ENCODE results near the gene PRRX2.

PRRX2 gene

DNA sequence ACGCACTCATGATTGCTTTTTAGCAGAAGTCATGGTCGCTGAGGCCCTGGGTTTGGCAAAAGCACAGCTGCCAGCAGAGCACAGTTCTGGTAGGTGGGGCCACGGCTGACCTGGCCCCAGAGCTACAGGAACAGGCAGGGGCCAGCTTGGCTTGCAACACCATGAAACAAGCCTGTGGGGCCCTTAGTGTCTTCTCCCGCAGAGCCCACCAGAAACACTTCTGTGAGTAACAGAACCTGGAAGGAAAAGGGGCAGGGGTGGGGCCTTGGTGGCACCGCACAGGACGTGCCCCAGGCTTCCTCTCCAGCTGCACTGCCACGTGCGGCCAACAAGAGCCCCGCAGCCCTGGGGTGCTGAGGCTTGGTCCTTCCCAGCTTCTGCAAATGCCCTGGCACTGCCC, 28.3 kb upstream of the PRRX2 start:
- DNase-seq: no peak

DNA sequence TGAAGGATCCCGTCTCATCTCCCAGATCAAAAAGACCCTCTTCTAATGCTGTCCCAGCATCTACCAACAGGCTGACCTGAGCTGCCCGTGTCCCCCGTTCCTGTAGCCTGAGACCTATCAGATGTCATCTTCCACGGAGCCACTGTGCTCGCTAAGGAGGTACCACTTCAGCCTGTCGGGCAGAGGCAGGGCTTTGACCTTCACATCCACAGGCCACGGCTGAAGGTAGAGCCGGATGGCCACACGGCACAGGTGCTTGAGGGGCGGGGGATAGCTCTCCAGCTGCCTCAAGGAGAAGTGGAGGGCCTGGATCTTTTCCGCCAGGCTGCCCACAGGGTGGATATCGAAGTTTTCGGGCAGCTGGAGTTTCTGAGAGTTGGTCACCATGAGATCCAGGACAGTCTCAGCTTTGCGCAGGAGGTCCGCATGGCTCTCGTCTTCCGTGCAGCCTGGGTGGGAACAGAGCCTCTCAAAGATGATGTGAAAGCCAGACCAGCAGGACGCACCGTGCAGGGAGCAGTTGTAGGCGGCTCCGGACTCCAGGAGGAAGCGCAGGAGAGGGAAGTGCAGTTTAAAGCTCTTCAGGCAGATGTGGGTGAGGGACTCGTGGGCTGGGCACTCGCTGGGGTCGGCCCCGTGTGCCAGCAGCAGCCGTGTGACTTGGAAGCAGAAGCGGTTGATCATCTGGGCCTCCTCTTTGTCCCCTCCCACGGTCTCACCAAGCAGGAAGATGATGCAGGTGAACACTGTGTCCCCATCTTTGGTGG, 27.6 kb upstream of the PRRX2 start:
- DNase-seq: no peak

DNA sequence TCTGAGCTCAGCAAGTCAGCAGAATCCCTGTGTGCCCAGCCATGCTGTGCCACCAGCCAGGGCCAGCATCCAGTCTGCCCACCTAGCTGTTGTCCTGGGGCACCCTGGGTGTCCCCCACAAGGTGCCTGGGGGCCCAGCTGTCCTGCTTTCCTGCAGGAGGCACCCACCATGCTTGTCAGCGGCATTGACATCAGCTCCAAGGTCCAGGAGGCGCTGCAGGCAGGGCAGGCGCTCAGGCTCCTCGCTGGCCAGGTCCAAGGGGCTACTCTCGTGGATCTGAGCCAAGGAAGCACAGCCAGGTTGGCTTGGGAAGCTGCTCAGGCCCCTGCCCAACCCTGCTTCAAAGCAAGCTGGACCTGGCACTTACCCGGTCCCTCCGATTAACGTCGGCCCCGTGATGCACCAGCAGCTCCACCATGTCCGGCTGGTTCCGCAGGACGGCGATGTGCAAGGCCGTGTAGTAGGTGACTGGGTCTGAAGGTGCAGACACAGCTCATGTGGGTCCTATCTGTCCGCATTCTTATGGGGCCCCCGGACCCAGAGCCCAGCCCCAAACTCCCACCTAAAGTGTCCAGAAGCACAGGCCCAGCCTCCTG, 26.3 kb upstream of the PRRX2 start:
- DNase-seq: no peak

DNA sequence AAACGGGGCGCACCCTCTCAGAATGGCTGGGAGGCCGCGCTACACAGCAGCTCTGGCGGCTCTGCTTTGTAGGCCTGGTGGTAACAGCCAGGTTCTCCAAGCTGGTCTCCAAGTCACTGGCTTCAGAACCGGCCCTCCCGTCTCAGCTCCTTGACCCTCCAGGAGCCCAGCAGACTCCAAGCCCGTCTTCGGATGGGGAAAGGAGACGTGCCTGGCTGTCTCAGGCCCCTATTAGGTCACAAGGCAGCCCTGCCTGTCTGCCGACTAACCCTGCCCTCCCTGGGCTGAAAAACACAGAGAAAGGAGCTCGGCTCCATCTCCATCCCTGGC, 25.7 kb upstream of the PRRX2 start:
- no peak for DNase-seq

DNA sequence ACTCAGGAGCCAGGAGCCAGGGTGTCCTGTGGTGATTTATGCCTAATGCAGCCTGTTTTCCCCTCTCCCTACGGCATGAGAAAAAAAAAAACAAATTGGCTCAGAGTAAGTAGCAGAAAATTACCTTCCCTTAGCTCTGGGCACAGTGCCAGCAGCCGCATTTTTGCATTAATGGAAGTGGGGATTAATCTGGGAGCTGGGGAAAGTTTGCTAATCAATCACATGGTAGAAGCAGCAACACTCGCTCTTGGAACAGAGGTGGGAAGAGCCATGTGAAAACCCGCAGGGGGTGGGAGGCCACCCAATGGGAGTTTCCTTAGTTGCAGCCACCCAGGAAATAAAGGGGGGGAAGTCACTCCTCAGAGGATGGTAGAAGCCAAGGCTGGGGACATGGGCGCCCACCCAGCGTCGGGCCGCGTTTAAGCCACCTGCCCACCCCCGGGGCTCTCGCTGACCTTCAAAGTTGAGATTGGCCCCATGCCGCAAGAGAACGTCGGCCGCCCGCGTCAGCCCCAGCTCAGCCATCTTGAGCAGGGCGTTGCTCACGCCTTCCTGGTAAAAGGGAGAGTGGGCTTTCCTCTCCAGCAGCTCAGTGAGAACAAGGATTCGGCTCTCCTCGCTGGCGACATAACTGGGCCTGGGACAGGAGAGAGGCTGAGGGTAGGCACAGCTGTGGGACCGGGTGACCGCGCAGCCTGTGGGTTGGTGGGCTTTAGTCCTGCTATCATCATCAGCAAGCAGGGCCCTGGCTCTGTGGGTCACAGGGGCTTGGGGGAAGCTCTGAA, 25.2 kb upstream of the PRRX2 start:
- no peak for DNase-seq

DNA sequence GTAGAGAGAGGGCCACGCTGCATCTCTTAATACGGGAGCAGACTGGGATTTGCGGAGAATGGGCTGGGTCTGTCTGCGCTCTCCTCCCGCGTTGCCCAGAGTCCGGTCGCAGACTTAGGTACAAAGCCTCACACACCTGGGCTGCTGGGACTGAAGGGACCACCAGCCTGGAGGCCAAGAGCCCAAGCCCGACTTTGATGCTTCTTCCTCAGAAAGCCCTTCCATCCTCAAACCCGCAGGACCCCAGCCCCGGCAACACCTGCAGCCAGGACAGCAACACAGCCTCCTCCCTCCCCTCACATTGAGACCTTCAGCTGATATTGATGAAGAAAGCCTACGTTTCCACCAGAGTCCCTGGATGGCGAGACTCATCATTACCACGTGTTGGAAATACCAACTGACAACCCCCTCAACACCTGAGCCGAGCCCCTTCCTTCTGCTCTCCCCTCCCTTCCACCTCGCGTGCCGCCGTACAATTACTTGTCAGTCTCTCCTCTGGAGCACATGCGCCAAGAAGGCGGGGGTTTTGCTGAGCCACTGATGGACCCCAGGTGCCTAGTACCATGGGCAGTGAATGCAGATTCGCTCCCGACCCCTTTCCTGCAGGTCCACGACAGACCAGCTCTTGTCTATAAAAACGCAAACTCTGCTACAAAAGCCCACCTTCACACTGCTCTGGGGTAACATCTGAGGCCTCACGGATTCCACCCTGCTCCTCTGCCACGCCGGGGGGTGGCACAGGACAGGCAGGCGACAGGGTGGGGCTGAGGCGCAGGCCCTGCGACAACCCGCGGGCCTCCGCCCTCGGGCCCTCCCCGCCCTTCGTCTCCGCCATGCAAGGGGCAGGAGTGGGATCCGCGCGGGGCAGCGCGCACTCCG, 24.3 kb upstream of the PRRX2 start:
- DNase-seq: no peak

DNA sequence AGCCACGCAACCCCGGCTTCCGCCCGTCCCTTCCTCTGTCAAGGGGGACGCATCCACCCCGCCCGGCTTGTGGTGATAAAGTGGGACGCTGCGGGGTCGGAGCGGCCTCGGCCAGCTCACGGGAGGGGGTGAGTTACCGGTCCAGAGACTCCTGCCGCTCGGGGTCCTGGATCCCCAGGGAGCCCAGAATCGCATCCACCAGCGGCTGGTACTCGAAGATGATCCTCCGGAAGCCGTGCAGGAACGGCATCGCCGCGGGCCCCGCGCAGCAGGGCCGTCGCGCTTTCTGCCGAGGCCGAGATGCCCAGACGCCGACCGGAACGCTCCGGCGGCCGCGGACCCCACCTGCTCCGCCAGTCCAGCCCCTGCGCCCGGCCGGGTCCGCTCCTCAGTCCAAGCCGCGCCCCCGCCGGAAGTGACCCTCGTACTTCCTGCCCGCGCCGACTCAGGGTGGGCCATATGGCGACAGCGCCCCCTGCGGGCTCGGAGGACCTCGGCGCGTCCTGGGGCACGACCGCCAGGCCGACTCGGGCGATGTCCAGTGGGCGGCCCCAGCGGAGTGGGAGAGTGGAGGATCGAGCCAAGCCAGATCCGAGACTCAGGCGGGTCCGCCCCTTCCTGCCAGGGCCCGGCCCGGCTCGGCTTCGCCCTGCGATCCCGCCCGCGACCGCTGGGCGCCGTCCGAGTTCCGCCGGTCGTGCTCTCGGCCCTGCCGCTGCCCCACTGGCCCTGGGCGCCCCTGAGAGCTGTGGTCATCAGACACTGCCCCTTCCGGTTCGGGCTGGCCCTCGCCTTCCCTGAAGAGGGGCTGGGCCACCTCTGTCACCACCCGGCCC, 23.5 kb upstream of the PRRX2 start, which contains the start of gene ASB6:
Gene ASB6 (minus strand): TSS at position 402 of the 836 bp plus-strand sequence. CDS start 152 bp downstream, at position 250.
- peak; percentile 96 for DNase-seq

DNA sequence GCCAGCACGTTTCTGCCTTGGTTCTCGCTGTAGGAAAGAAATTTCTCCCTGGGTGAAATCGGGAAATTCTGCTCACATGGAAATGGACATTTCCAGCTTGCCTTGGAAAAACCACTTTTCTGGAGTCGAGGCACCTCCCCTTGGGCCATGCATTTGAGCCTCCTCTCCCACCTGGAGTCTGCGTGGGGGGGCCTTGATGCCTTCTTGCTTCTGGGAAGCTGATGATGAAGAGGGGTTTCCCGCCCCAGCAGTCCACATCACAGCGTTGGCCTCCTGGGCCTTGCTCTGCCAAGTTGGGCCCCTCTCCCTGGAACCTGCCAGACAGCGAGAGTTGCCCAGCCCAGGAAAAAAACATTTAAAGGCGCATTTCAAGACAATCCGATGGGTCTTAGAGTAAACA, 21.7 kb upstream of the PRRX2 start:
- no peak for DNase-seq

DNA sequence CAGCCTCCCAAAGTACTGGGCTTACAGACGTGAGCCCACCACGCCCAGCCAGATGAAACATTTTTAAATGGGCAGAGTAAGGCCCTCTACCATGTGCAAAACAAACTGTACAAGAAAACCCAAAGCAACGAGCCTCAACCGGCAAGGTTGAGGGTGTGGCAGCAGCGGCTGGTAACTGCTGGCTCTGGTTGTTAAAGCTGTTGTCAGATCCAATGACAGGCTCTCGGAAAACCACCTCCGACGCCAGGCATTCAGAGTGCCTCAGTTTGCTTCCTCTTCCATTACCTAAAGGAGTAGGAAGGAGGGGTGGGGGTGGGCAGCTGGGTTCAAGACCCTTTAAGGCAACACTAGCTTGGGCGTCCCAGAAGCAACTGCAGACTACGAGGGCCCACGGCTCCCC, 21.1 kb upstream of the PRRX2 start:
- no peak for DNase-seq

DNA sequence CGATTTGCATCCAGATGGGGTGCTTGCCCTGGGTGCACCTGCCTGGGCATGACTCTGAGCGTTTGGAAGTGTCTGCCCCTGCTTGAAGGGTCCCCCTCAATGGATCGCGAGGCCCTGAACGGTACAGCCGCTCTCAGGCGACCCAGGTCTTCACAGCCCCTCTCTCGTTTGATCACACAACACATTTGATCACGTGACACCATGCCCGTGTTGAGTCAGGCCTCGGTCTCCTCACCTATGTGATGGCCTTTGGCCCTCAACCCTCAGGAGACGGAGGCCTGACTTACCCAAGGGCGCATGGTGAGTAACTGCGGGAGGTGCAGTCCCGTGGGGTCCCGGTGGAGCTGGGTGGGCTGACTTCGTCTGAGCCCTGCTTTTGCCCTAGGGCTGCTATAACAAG, 20.5 kb upstream of the PRRX2 start:
- DNase-seq: no peak

DNA sequence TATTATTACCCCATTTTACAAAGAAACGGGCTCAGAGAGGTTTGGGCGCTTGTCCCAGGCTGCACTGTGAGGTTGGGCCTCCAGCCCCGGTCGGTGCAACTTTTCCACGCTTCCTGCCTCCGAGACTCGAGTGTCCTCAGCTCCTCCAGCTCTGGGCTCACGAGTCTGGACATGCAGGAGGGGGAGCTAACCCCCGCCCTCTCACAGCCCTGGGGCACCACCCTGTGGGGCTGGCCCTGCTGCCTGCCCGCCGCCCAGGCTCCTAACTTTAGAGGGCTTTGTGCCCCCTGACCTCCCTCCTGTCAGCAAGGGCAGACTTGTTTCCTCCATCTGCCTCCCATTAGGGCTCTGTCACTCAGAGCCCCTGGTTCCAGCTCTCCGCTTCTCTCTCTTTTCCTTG, 19.2 kb upstream of the PRRX2 start:
- no peak for DNase-seq

DNA sequence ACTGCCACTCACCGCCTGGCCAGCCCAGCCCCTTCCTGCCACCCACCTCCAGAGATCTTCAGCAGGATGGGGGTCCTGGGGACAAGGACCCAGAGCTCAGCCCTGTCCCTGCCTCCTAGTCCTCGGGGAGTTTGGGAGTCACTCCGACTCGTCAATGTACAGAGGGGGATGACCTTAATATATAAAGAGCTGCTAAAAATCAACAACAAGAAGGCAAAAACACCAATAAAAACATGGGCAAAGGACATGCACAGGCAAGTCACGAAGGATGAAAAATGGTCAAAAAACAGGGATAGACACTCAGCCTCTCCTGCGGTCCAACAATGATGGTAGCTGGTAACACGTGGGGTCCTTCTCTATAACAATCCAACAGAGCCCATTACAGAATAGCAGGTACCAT, 18.8 kb upstream of the PRRX2 start:
- no peak for DNase-seq

DNA sequence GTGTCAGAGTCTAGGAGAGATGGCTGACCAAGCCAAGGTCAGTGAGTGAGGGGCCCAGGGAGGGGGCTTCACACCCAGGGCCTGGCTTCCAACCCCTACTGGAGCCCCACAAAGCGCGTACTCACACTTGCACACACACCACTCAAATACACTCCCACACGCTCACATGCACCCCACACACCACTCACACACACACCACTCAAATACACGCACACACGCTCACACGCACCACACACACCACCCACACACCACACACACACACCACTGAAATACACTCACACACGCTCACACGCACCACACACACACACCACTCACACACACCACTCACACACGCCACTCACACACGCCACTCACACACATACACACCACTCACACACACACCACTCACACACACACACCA, 17.8 kb upstream of the PRRX2 start:
- no peak for DNase-seq

DNA sequence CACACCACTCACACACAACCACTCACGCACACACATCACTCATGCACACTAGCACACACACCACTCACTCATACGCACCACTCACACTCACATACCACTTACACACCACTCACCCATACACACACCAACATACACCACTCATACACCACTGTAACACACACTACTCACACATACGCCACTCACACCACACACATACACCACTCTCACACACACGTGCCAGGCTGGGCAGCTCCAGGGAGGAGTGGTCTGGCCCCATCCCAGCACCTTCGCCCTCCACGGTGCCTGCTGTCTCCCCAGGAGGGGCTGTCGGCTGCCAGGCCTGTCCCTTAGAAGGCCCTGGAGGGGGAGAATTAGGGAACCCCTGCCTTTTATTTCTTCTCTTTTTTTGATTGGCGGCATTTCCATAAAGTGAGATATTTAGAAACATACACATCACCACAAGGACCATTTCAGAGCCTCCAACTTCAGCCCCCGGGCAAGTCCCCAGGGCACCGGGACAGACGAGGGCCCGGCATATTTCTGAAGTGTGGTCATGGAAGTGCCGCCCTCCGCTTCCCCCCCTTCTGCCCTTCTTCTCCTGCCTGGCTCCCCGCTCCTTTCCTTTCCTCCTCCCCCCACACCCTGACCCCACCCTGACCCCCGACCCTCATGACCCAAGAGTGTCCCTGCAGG, 17.2 kb upstream of the PRRX2 start:
- no peak for DNase-seq

DNA sequence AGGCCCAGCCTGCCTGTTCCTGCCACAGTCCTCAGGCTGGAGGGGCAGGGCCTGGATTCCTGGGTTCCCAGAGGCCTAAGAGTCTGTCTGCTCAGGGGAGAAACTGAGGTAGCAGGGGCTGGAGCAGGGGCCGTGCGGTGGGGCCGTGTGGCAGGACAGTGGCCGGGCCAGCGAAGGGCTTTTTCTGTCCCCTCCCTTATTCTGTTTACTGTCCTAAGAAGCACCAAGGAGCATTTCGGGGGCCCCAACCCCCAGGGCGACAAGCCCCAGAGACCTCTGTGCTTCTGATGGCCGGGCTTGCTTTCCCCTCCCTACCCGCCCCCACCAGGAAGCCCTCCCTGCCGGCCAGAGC, 16.7 kb upstream of the PRRX2 start:
- no peak for DNase-seq

DNA sequence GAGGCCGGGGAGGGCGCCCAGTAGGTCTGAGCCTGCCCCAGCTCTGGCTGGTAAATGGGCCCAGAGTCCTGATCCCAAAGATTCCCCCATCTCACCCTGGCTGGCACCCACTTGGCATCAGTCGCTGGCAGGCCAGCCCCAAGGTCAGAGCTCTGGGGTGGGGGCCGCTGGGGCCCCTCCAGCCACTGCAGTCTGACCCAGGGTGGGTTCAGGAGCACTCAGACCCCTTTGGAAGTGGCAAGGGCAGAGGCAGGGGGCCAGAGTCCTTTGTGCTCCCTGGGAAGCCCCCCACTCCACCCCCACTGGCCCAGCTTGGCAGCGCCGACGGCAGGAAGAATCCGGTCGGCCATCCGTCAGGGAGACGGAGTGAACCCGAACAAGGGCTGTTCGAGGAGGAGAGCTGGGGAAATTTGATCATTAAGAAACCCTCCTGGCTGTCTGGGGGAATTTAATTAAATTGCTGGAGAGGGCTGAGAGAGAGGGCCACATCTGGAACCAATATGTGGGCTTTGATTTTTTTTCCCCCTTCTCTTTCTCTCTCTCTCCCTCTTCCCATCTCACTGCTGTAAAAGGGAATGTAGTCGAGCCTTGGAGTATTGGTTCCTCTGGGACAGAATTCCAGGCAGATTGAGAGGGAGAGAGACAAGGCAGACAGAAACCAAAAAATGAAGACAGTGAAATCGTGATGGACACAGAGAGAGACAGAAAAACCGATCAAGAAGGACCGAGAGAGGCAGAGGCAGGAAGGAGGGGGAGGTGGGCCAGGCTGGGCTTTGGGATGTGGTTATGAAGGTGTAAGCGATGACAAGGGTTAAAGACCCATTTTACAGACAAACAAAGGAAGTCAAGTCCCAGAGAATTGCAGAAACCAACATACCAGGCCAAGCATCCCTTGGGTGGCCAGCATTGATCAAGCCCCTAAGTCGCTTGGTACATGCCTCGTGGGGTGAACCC, 15.4 kb upstream of the PRRX2 start:
- no peak for DNase-seq

DNA sequence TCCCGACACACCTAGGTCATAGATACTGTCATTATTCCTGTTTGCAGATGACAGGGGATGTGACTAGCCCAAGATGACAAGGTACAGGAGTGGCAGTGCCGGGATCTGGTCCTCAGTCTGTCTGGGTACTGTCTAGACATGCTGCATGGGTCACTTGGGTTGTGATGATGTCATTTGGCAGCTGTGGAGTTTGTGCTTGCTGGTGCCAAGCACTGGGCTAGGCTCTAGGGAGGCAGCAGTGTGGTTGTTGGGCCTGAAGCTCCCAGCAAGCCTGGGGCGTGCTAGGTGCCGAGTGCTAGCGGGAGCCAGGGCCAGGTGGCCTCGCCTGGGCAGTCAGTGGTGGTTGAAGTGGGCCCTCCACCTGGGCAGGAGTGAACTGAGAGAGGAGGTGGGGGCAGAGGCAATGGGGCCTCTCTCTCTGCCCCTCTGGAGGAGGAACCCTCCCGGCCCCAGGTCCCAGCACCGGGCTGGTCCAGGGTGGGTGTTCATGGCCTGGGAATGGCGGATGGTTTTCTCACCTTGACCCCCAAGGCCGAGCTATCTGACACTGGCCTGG, 14.7 kb upstream of the PRRX2 start:
- DNase-seq: no peak

DNA sequence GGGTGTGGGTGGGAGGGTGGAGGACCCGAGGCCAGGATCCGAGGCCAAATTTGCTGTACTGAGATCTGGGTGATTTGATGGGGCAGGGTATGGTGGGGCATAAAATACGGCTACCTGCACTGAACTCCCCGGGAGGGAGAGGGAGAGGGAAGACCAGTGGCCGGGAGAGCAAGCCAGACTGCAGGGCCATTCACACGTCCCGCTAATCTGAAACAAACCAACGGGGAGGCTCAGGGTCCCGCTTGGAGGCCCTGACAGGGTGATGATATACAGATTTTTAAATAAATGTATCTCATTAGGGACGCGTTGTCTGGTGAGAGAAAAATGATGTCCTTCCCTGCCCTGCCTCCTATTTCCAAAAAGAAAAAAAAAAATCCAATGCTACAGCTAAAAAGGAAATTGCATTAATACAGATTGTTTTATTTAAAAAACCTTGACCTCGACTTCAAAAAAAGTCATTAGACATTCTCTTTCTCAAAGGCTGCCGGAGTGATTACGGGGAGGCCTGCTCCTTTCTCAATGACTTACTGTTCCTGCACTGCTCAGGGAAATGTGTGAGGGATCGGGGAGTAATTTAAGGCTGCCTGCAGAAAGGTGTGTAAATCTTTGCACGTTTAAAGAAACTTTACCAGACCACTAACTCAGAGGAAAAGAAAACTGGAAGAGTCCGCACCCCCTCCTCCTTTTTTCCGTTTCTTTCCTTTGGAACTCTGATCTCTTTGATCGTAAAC, 11.5 kb upstream of the PRRX2 start:
- no peak for DNase-seq

DNA sequence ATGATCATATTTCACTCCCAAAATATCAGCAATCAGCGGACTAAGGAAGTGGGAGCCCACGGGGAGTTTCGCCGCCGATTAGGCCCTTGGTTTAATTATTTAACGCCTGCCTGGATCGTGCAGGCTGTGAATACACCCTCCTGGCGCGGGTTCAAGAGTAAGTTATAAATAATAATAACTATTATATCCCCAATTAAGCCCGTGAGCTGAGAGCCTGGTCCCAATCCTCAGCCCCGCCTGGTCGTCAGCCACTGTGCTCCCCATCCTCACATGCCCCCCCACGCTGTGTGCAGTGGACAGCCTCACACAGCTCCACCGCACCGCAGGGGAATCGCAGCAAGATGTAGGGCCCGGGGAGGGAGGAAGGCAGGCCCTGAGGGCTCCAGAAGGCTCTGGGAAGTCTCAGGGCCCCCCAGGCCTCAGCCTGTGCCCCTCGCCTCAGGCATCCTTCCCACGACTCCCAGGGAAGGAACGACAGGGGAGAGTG, 10.8 kb upstream of the PRRX2 start:
- no peak for DNase-seq

Measured in stimulated activated CD4-positive, alpha-beta T cell treated with anti-CD3 and anti-CD28 coated beads, Interleukin-4, amount 100 ng/mL, for 1 hour (primary cell).